Smooth muscle cell (in vitro differentiated cells): ENCODE results near the gene GMDS. TPM values are rescaled to one million over a fixed set of nuclear protein-coding genes. Genes with fewer than 3 reads are reported as not detected.

Experiments used
- DNase-seq: peaks from one replicate; lab custom pipeline; 2025; ENCODE audit not compliant: unreplicated experiment; lab: John Stamatoyannopoulos, UW
- H2AFZ ChIP-seq: fragments of 200-600 bp; sonication (generic); 2 replicates; pipeline ENCODE4 v1.6.0; 2016; ENCODE audit warnings: antibody characterized with exemption, low read depth, mild to moderate bottlenecking
- H3F3A ChIP-seq: fragments of 200-600 bp; sonication (generic); 2 replicates; pipeline ENCODE4 v1.6.0; 2017; ENCODE audit warnings: antibody characterized with exemption, low read depth
- H3K27ac ChIP-seq: fragments of 200-600 bp; sonication (generic); 2 replicates; pipeline ENCODE4 v1.5.1; 2016; ENCODE audit warnings: low read depth, mild to moderate bottlenecking
- H3K27me3 ChIP-seq: fragments of 200-600 bp; sonication (generic); 2 replicates; pipeline ENCODE4 v1.6.1; 2016; ENCODE audit warnings: low read depth, mild to moderate bottlenecking
- H3K36me3 ChIP-seq: fragments of 200-600 bp; sonication (generic); 2 replicates; pipeline ENCODE4 v1.5.1; 2016; ENCODE audit warnings: low read depth
- H3K4me1 ChIP-seq: fragments of 200-600 bp; sonication (generic); 2 replicates; pipeline ENCODE4 v1.5.1; 2016; ENCODE audit warnings: low read depth
- H3K4me2 ChIP-seq: fragments of 200-600 bp; sonication (generic); 2 replicates; pipeline ENCODE4 v1.6.0; 2016; ENCODE audit warnings: mild to moderate bottlenecking
- H3K4me3 ChIP-seq: fragments of 200-600 bp; sonication (generic); 2 replicates; pipeline ENCODE4 v1.5.1; 2016; ENCODE audit warnings: mild to moderate bottlenecking
- H3K79me2 ChIP-seq: fragments of 200-600 bp; sonication (generic); 2 replicates; pipeline ENCODE4 v1.6.0; 2016; ENCODE audit warnings: low read depth, mild to moderate bottlenecking
- H3K9ac ChIP-seq: fragments of 200-600 bp; sonication (generic); 2 replicates; pipeline ENCODE4 v1.6.0; 2016; ENCODE audit warnings: low read depth
- H3K9me3 ChIP-seq: fragments of 200-600 bp; sonication (generic); replicated peaks from 2 replicates; pipeline ENCODE4 v1.5.1; 2016; ENCODE audit warnings: low read depth
- H4K20me1 ChIP-seq: fragments of 200-600 bp; sonication (generic); 2 replicates; pipeline ENCODE4 v1.6.0; 2016; ENCODE audit warnings: low read depth
- CTCF ChIP-seq: fragments of 200-600 bp; sonication (generic); IDR thresholded peaks from 2 replicates; pipeline ENCODE4 v1.5.1; 2017; ENCODE audit warnings: borderline replicate concordance, mild to moderate bottlenecking, antibody characterized with exemption; ENCODE audit not compliant: insufficient read depth, poor library complexity, severe bottlenecking
- WGBS: methylation state at CpG from one replicate; pipeline ENCODE4 v1.1.7; 2016; ENCODE audit warnings: low lambda C conversion rate; 5-methylcytosine and 5-hydroxymethylcytosine counted together
- polyA plus RNA-seq: library from polyadenylated mRNA; unstranded; fragments of >200 nt; fragmentation: Nextera tagmentation; extraction: Ambion mirVana; gene quantifications from 2 replicates; pipeline ENCODE4 v1.2.1, GENCODE V29; 2016
- total RNA-seq: library from RNA; depleted of rRNA; stranded (reverse); fragments of >200 nt; gene quantifications from 2 replicates; pipeline ENCODE4 v1.2.3, GENCODE V29; 2014

Gene GMDS
- total and polyA plus RNA-seq, 2 experiments from 2014 or later, result 3.7 to 8.5 TPM

- no peaks in the 10 kb centered on the region for H3K4me1 ChIP-seq
- H3K4me2 ChIP-seq, result no peak overlapping the region
- no peaks in the 10 kb centered on the region for H3K36me3 ChIP-seq
- H3K79me2 ChIP-seq, result no peaks in the 10 kb centered on the region
- H3K9me3 ChIP-seq, result no peaks in the 10 kb centered on the region
- H3F3A ChIP-seq, result no peaks in the 10 kb centered on the region
- H2AFZ ChIP-seq, result no peak overlapping the region
- no peak overlapping the region for H3K27ac ChIP-seq
- no peaks in the 10 kb centered on the region for H4K20me1 ChIP-seq
- H3K27me3 ChIP-seq, result peaks cover 26% of the 10 kb centered on the region
- no peak overlapping the region for H3K4me3 ChIP-seq
- TF ChIP-seq CTCF, result no peak
- no peak for DNase-seq
- WGBS, result 70% methylated on average over 6 of the region's 6 CpGs
- H3K9ac ChIP-seq, result no peak overlapping the region
Observed at GRCh38 chr6:2028457-2029038, 216.9 kb downstream of the GMDS start.

GRCh38 chr6:2026133-2026532 is 219.3 kb downstream of the GMDS start:
- Histone ChIP-seq H3F3A (no peaks in the 10 kb centered on the region), H4K20me1 (no peaks in the 10 kb centered on the region), H3K9me3 (no peaks in the 10 kb centered on the region), H3K4me1 (no peaks in the 10 kb centered on the region), H2AFZ (no peak overlapping the region), H3K9ac (no peak overlapping the region), H3K27ac (no peak overlapping the region), H3K4me2 (no peak overlapping the region), H3K27me3 (peaks cover 26% of the 10 kb centered on the region), H3K4me3 (no peak overlapping the region), H3K79me2 (no peaks in the 10 kb centered on the region), H3K36me3 (no peaks in the 10 kb centered on the region)
- WGBS, result 93% methylated on average over 7 of the region's 7 CpGs
- no peak for TF ChIP-seq CTCF
- DNase-seq, result no peak

- Histone ChIP-seq H3K9ac (no peak overlapping the region), H3K79me2 (no peaks in the 10 kb centered on the region), H3K27me3 (peaks cover 10% of the 10 kb centered on the region), H3F3A (no peaks in the 10 kb centered on the region), H3K36me3 (no peaks in the 10 kb centered on the region), H2AFZ (no peak overlapping the region), H4K20me1 (no peaks in the 10 kb centered on the region), H3K27ac (no peak overlapping the region), H3K4me2 (no peak overlapping the region), H3K4me1 (no peaks in the 10 kb centered on the region), H3K9me3 (no peaks in the 10 kb centered on the region), H3K4me3 (no peak overlapping the region)
- WGBS, result 58% methylated on average over 4 of the region's 4 CpGs
- TF ChIP-seq CTCF, result no peak
- no peak for DNase-seq
Observed at GRCh38 chr6:2021713-2022125, 223.7 kb downstream of the GMDS start.

GRCh38 chr6:2020909-2021308 is 224.5 kb downstream of the GMDS start:
- Histone ChIP-seq H3K4me1 (no peaks in the 10 kb centered on the region), H3K4me3 (no peak overlapping the region), H3K27ac (no peak overlapping the region), H3K9ac (no peak overlapping the region), H4K20me1 (no peaks in the 10 kb centered on the region), H3K79me2 (no peaks in the 10 kb centered on the region), H3K9me3 (no peaks in the 10 kb centered on the region), H2AFZ (no peak overlapping the region), H3K36me3 (no peaks in the 10 kb centered on the region), H3F3A (no peaks in the 10 kb centered on the region), H3K27me3 (peaks cover 7% of the 10 kb centered on the region), H3K4me2 (no peak overlapping the region)
- TF ChIP-seq CTCF, result no peak
- no peak for DNase-seq
